ENCODE data around the gene RARRES2. TPM values are rescaled to one million over a fixed set of nuclear protein-coding genes. Genes with fewer than 3 reads are reported as not detected.

Gene RARRES2
- total and polyA plus RNA-seq, 2 of the 13 experiments (the other 11 are each of a cell fraction or from before 2014, with no cell fraction given) = 134 to 172 TPM

DNA sequence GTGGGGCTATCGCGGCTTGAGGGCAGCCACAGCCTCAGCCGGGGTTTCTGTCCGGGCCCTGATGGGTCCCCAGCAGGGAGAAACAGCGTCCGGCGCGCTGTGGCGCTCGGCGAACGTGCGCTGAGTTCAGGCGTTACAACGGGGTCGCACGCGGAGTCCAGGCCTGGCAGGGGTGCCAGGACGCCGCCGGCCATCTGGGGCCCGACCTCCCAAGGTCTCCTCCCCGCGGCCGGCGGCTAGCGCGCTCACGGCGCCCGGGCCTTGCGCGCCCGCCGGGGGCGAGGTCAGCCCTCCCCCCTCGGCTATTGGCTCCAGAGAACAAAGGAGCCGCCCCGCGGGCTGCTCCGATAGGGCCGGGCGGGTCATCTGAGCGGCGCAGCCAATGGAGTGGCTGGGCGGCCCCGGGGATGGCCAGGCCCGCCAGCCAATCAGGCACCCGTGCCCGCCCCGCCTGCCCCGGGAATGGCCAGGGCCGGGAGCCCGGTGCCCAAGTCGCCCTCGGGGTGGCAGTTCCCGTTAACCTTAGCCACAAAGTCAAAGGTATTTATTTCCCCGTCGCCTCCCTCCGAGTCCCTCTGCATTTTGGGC lies 37.5 kb upstream of the RARRES2 start, which contains the start of gene ZNF775 (continued):
- TF ChIP-seq ZNF747 (CRISPR knock-in tag; IDR thresholded peaks at IDR 0.05; ENCODE audit: borderline replicate concordance) (no peak), HNF4G (IDR thresholded peaks at IDR 0.05; ENCODE audit: borderline replicate concordance, low read depth, low read length) (peak; percentile 36; the same call in 1 of the 2 replicates), HNF4G (CRISPR knock-in tag; IDR thresholded peaks at IDR 0.05; ENCODE audit: borderline replicate concordance, low read depth) (no peak), NFKB2 (CRISPR knock-in tag; IDR thresholded peaks at IDR 0.05; ENCODE audit: borderline replicate concordance) (peak; percentile 31; the same call in 1 of the 2 replicates), SOX6 (IDR thresholded peaks at IDR 0.05) (no peak), SOX6 (CRISPR knock-in tag; IDR thresholded peaks at IDR 0.05) (no peak; the same call in 1 of the 2 replicates), ZMYM2 (CRISPR knock-in tag; IDR thresholded peaks at IDR 0.05) (no peak), ZNF530 (CRISPR knock-in tag; IDR thresholded peaks at IDR 0.05; ENCODE audit: low read depth) (no peak), SALL1 (CRISPR knock-in tag; IDR thresholded peaks at IDR 0.05) (no peak), ZNF788 (CRISPR knock-in tag; IDR thresholded peaks at IDR 0.05; ENCODE audit: borderline replicate concordance) (no peak), ZNF619 (CRISPR knock-in tag; IDR thresholded peaks at IDR 0.05) (no peak), ZNF121 (CRISPR knock-in tag; IDR thresholded peaks at IDR 0.05) (no peak), PCBP1 (IDR thresholded peaks at IDR 0.05; ENCODE audit: borderline replicate concordance, low read depth, low read length) (no peak), ZNF768 (CRISPR knock-in tag; IDR thresholded peaks at IDR 0.05) (peak; percentile 36; the same call in 1 of the 2 replicates), ZKSCAN1 (IDR thresholded peaks at IDR 0.05; ENCODE audit: low read length) (no peak), ZNF547 (CRISPR knock-in tag; IDR thresholded peaks at IDR 0.05) (no peak; the same call in 1 of the 2 replicates), NFE2L2 (IDR thresholded peaks at IDR 0.05; ENCODE audit: low read length) (no peak), ZNF572 (CRISPR knock-in tag; IDR thresholded peaks at IDR 0.05) (0 out of 2 replicates have a peak, but pooled peaks have one; percentile 5), WIZ (CRISPR knock-in tag; IDR thresholded peaks at IDR 0.05) (no peak), MTF1 (CRISPR knock-in tag; IDR thresholded peaks at IDR 0.05) (no peak), RARG (CRISPR knock-in tag; IDR thresholded peaks at IDR 0.05; ENCODE audit: low read depth) (no peak), NFKBIZ (CRISPR knock-in tag; IDR thresholded peaks at IDR 0.05) (no peak), RXRB (CRISPR knock-in tag; IDR thresholded peaks at IDR 0.05; ENCODE audit: borderline replicate concordance) (no peak)
- TF ChIP-seq, protein P1, sequence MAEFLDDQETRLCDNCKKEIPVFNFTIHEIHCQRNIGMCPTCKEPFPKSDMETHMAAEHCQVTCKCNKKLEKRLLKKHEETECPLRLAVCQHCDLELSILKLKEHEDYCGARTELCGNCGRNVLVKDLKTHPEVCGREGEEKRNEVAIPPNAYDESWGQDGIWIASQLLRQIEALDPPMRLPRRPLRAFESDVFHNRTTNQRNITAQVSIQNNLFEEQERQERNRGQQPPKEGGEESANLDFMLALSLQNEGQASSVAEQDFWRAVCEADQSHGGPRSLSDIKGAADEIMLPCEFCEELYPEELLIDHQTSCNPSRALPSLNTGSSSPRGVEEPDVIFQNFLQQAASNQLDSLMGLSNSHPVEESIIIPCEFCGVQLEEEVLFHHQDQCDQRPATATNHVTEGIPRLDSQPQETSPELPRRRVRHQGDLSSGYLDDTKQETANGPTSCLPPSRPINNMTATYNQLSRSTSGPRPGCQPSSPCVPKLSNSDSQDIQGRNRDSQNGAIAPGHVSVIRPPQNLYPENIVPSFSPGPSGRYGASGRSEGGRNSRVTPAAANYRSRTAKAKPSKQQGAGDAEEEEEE (CRISPR knock-in tag; IDR thresholded peaks at IDR 0.05; ENCODE audit: borderline replicate concordance) = no peak
- TF ChIP-seq, protein P2, sequence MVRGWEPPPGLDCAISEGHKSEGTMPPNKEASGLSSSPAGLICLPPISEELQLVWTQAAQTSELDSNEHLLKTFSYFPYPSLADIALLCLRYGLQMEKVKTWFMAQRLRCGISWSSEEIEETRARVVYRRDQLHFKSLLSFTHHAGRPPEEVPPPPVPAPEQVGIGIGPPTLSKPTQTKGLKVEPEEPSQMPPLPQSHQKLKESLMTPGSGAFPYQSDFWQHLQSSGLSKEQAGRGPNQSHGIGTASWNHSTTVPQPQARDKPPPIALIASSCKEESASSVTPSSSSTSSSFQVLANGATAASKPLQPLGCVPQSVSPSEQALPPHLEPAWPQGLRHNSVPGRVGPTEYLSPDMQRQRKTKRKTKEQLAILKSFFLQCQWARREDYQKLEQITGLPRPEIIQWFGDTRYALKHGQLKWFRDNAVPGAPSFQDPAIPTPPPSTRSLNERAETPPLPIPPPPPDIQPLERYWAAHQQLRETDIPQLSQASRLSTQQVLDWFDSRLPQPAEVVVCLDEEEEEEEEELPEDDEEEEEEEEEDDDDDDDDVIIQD (CRISPR knock-in tag; IDR thresholded peaks at IDR 0.05; ENCODE audit: low read depth) = no peak
- TF ChIP-seq, protein P3, sequence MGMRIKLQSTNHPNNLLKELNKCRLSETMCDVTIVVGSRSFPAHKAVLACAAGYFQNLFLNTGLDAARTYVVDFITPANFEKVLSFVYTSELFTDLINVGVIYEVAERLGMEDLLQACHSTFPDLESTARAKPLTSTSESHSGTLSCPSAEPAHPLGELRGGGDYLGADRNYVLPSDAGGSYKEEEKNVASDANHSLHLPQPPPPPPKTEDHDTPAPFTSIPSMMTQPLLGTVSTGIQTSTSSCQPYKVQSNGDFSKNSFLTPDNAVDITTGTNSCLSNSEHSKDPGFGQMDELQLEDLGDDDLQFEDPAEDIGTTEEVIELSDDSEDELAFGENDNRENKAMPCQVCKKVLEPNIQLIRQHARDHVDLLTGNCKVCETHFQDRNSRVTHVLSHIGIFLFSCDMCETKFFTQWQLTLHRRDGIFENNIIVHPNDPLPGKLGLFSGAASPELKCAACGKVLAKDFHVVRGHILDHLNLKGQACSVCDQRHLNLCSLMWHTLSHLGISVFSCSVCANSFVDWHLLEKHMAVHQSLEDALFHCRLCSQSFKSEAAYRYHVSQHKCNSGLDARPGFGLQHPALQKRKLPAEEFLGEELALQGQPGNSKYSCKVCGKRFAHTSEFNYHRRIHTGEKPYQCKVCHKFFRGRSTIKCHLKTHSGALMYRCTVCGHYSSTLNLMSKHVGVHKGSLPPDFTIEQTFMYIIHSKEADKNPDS (CRISPR knock-in tag; IDR thresholded peaks at IDR 0.05) = no peak
- TF ChIP-seq, protein P4, sequence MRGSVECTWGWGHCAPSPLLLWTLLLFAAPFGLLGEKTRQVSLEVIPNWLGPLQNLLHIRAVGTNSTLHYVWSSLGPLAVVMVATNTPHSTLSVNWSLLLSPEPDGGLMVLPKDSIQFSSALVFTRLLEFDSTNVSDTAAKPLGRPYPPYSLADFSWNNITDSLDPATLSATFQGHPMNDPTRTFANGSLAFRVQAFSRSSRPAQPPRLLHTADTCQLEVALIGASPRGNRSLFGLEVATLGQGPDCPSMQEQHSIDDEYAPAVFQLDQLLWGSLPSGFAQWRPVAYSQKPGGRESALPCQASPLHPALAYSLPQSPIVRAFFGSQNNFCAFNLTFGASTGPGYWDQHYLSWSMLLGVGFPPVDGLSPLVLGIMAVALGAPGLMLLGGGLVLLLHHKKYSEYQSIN (CRISPR knock-in tag; IDR thresholded peaks at IDR 0.05; ENCODE audit: borderline replicate concordance) = no peak

All from HepG2 (cell line).